ENCODE results near the gene RAB10.
A peak's percentile ranks its signal among the peaks of the same experiment; 100 is the strongest.

The RAB10 gene

DNA sequence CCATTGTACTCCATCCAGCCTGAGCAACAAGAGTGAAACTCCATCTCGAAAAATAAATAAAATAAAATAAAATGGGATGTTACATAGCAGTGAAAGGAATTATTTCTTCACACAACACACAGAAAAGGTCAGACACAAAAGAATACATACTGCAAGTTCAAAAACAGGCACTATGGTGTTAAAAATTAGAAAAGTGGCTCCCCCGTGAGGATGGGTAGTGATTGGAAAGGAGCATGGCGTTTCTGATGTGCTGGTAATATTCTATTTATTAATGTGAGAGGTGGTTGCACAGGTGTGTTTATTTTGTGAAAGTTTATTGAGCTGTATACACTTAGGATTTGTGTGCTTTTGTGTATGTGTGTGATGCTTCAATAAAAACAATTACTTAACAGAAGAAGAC lies 22.9 kb upstream of the RAB10 start:
- no peaks in the 10 kb centered on the region for H3K79me1 ChIP-seq (ENCODE audit: low read length)
- no CpG with 5 or more reads among the region's 3 CpGs for WGBS (ENCODE audit: extremely low coverage, insufficient coverage, low lambda C conversion rate)
- H3K4me3 ChIP-seq (ENCODE audit: low read length): no peak overlapping the region
- H3K36me3 ChIP-seq (ENCODE audit: control insufficient read depth, insufficient read depth, low read length): no peaks in the 10 kb centered on the region
- no peak overlapping the region for H4K8ac ChIP-seq (ENCODE audit: low read depth, low read length)
- no peak overlapping the region for H3K56ac ChIP-seq (ENCODE audit: low read length)
- H3K4ac ChIP-seq (ENCODE audit: low read depth, low read length): no peak overlapping the region
- H3K4me2 ChIP-seq (ENCODE audit: low read length): no peak overlapping the region
- H2BK5ac ChIP-seq (ENCODE audit: low read length): no peak overlapping the region
- no peak overlapping the region for H4K5ac ChIP-seq (ENCODE audit: low read length)
- peaks cover 6% of the 10 kb centered on the region for H3K4me1 ChIP-seq (ENCODE audit: control insufficient read depth, low read depth, low read length)
- no peak overlapping the region for H3K18ac ChIP-seq (ENCODE audit: low read length)
- no peak overlapping the region for H3K9ac ChIP-seq (ENCODE audit: low read length)
- H3K23ac ChIP-seq (ENCODE audit: low read length): no peak overlapping the region
- H3K79me2 ChIP-seq (ENCODE audit: control insufficient read depth, insufficient read depth, low read length): no peaks in the 10 kb centered on the region
- no peak overlapping the region for H3K27ac ChIP-seq (ENCODE audit: low read depth, low read length)
- no peak overlapping the region for H2AK5ac ChIP-seq (ENCODE audit: low read length)
- H2BK120ac ChIP-seq (ENCODE audit: low read depth, low read length): no peak overlapping the region
- no peak for DNase-seq
- H3K27me3 ChIP-seq (ENCODE audit: insufficient read depth, low read length, poor library complexity): no peaks in the 10 kb centered on the region
- H2BK15ac ChIP-seq (replicated peaks; ENCODE audit: low read depth): no peak overlapping the region

DNA sequence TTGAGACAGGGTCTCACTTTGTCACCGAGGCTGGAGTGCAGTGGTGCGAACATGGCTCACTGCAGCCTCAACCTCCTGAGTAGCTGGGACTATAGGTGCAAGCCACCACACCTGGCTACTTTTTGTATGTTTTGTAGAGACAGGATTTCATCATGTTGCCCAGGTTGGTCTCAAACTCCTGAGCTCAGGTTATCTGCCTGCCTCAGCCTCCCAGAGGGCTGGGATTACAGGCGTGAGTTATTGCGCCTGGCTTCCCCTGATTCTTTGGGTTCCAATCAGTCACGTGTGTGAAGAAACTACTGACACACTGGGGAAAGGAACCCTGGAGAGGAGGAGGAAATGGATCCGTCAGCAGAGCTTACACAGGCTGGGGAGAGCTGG lies 22.3 kb upstream of the RAB10 start:
- no peak overlapping the region for H3K23ac ChIP-seq (ENCODE audit: low read length)
- no peak overlapping the region for H2BK120ac ChIP-seq (ENCODE audit: low read depth, low read length)
- H3K4ac ChIP-seq (ENCODE audit: low read depth, low read length): no peak overlapping the region
- no peaks in the 10 kb centered on the region for H3K79me1 ChIP-seq (ENCODE audit: low read length)
- H2AK5ac ChIP-seq (ENCODE audit: low read length): no peak overlapping the region
- no peak overlapping the region for H4K8ac ChIP-seq (ENCODE audit: low read depth, low read length)
- H4K5ac ChIP-seq (ENCODE audit: low read length): no peak overlapping the region
- H3K4me3 ChIP-seq (ENCODE audit: low read length): no peak overlapping the region
- H2BK15ac ChIP-seq (replicated peaks; ENCODE audit: low read depth): no peak overlapping the region
- no peak overlapping the region for H3K18ac ChIP-seq (ENCODE audit: low read length)
- no peak overlapping the region for H3K4me2 ChIP-seq (ENCODE audit: low read length)
- no CpG with 5 or more reads among the region's 6 CpGs for WGBS (ENCODE audit: extremely low coverage, insufficient coverage, low lambda C conversion rate)
- no peak for DNase-seq
- no peaks in the 10 kb centered on the region for H3K27me3 ChIP-seq (ENCODE audit: insufficient read depth, low read length, poor library complexity)
- H3K36me3 ChIP-seq (ENCODE audit: control insufficient read depth, insufficient read depth, low read length): no peaks in the 10 kb centered on the region
- no peak overlapping the region for H3K27ac ChIP-seq (ENCODE audit: low read depth, low read length)
- peaks cover 6% of the 10 kb centered on the region for H3K4me1 ChIP-seq (ENCODE audit: control insufficient read depth, low read depth, low read length)
- H2BK5ac ChIP-seq (ENCODE audit: low read length): no peak overlapping the region
- H3K56ac ChIP-seq (ENCODE audit: low read length): peak overlapping the region; percentile 1
- no peaks in the 10 kb centered on the region for H3K79me2 ChIP-seq (ENCODE audit: control insufficient read depth, insufficient read depth, low read length)
- H3K9ac ChIP-seq (ENCODE audit: low read length): no peak overlapping the region

DNA sequence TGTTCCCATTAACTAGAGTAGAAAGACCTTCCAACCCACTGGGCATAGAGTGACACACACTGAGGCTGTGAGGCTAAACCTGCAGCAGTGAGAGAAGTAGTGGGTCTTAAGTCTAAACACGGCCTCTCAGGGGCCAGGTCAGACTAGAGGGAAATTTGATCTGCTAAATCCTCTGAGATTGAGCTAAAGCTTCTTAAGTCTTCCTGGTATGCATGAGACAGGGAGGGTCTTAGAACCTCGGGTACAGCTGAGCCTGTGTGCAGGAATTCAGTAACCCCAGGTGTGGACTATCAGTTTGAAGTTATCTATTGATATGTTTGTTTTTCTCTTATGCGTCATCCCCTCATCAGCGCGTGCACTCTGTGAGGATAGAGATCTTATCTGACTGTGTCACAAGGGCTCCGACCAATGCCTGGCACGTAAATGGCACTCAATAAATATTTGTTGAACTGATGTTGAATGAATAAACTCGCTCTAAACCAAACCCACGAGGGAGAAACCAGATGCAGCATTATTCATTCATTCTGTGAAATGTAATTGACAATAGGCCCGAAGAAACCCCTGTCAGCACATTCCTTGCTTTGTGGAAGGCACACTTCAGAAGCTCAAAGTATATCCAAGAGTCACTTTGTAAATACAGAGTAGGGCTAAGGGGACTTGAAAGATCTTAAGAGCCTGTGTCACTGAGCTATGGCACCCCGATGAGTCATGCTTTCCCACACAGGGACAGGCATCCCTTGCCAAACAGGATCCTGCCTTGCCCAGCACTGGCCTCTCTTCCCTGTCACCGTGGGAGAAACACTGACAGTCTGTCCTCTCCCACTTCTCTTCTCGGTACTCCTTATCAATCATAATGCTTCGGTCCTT lies 21.7 kb upstream of the RAB10 start:
- no peak overlapping the region for H3K27ac ChIP-seq (ENCODE audit: low read depth, low read length)

DNA sequence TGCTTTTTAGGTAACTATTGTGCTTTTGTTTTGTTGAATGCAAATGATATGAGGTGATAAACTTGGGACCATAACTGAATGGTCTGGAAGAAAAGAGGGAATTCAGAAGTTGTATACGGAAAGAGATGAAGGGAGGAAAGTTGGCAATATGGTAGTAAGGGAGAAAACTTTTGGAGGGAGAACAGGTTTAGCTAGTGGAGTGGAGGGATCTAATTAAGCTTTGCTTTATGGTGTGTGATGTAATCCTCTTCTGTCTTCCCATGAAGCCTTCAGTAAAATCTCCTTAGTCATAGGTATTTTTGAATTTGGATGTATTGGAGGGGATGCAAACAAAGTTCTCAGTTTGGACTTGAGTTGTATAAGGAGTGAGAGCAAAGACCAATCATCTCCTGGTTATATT lies 20.2 kb upstream of the RAB10 start:
- Histone ChIP-seq H3K79me2 (ENCODE audit: control insufficient read depth, insufficient read depth, low read length) (no peaks in the 10 kb centered on the region), H3K56ac (ENCODE audit: low read length) (no peak overlapping the region), H4K5ac (ENCODE audit: low read length) (no peak overlapping the region), H2BK5ac (ENCODE audit: low read length) (no peak overlapping the region), H2BK120ac (ENCODE audit: low read depth, low read length) (no peak overlapping the region), H3K4ac (ENCODE audit: low read depth, low read length) (no peak overlapping the region), H3K4me2 (ENCODE audit: low read length) (no peak overlapping the region), H3K4me1 (ENCODE audit: control insufficient read depth, low read depth, low read length) (peaks cover 6% of the 10 kb centered on the region), H3K9ac (ENCODE audit: low read length) (no peak overlapping the region), H3K79me1 (ENCODE audit: low read length) (no peaks in the 10 kb centered on the region), H3K4me3 (ENCODE audit: low read length) (no peak overlapping the region), H3K27ac (ENCODE audit: low read depth, low read length) (no peak overlapping the region), H3K23ac (ENCODE audit: low read length) (no peak overlapping the region), H4K8ac (ENCODE audit: low read depth, low read length) (no peak overlapping the region), H3K27me3 (ENCODE audit: insufficient read depth, low read length, poor library complexity) (no peaks in the 10 kb centered on the region), H3K18ac (ENCODE audit: low read length) (no peak overlapping the region), H3K36me3 (ENCODE audit: control insufficient read depth, insufficient read depth, low read length) (no peaks in the 10 kb centered on the region), H2AK5ac (ENCODE audit: low read length) (no peak overlapping the region), H2BK15ac (replicated peaks; ENCODE audit: low read depth) (no peak overlapping the region)
- no peak for DNase-seq
- 100% methylated on average over 1 of the region's 1 CpG for WGBS (ENCODE audit: extremely low coverage, insufficient coverage, low lambda C conversion rate)

More for the DNA sequence above, 21.7 kb upstream of the RAB10 start:
- H4K8ac ChIP-seq (ENCODE audit: low read depth, low read length): no peak overlapping the region
- H2AK5ac ChIP-seq (ENCODE audit: low read length): no peak overlapping the region
- no peak overlapping the region for H2BK15ac ChIP-seq (replicated peaks; ENCODE audit: low read depth)
- no peak overlapping the region for H3K18ac ChIP-seq (ENCODE audit: low read length)
- no CpG with 5 or more reads among the region's 14 CpGs for WGBS (ENCODE audit: extremely low coverage, insufficient coverage, low lambda C conversion rate)
- DNase-seq: peak; percentile 82
- H4K5ac ChIP-seq (ENCODE audit: low read length): no peak overlapping the region
- H3K23ac ChIP-seq (ENCODE audit: low read length): no peak overlapping the region
- H3K56ac ChIP-seq (ENCODE audit: low read length): no peak overlapping the region
- H3K79me1 ChIP-seq (ENCODE audit: low read length): no peaks in the 10 kb centered on the region
- H2BK5ac ChIP-seq (ENCODE audit: low read length): no peak overlapping the region
- no peak overlapping the region for H2BK120ac ChIP-seq (ENCODE audit: low read depth, low read length)
- no peak overlapping the region for H3K4ac ChIP-seq (ENCODE audit: low read depth, low read length)
- H3K27me3 ChIP-seq (ENCODE audit: insufficient read depth, low read length, poor library complexity): no peaks in the 10 kb centered on the region
- H3K9ac ChIP-seq (ENCODE audit: low read length): no peak overlapping the region
- no peaks in the 10 kb centered on the region for H3K79me2 ChIP-seq (ENCODE audit: control insufficient read depth, insufficient read depth, low read length)
- H3K4me1 ChIP-seq (ENCODE audit: control insufficient read depth, low read depth, low read length): peaks cover 6% of the 10 kb centered on the region
- H3K4me3 ChIP-seq (ENCODE audit: low read length): no peak overlapping the region
- H3K36me3 ChIP-seq (ENCODE audit: control insufficient read depth, insufficient read depth, low read length): no peaks in the 10 kb centered on the region
- H3K4me2 ChIP-seq (ENCODE audit: low read length): no peak overlapping the region

DNA sequence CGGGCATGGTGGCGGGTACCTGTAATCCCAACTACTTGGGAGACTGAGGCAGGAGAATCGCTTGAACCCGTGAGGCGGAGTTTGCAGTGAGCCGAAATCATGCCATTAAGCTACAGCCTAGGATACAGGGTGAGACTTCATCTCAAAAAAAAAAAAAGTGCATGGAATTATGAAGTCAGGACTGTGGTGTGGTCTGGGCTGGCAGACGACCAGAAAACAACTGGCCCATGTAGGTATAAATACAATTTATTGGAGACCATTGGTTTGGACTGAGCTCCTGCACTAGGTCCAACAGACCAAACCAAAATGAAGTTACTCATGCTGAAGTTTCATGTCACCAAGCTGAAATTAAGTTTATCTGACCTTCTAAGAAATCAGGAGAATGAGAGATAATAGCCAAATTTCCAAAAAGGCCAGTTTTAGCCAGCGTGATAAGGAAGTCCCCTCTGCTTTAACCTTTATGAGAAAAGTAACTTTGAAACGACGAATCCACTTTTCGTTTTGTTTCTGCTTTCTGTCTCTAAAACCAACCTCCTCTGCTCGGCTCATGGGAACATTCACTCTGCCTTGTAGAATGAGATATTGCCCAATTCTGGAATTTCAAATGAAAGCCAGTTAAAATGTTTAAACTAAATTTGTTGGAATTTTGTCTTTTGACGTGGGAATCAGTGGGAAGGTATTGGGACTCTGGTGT lies 17.7 kb upstream of the RAB10 start:
- no peak overlapping the region for H3K4me2 ChIP-seq (ENCODE audit: low read length)
- no peak overlapping the region for H4K8ac ChIP-seq (ENCODE audit: low read depth, low read length)
- H2AK5ac ChIP-seq (ENCODE audit: low read length): no peak overlapping the region
- no peak for DNase-seq
- no peak overlapping the region for H2BK120ac ChIP-seq (ENCODE audit: low read depth, low read length)
- H4K5ac ChIP-seq (ENCODE audit: low read length): no peak overlapping the region
- no peak overlapping the region for H3K4me3 ChIP-seq (ENCODE audit: low read length)
- H3K79me1 ChIP-seq (ENCODE audit: low read length): no peaks in the 10 kb centered on the region
- H3K23ac ChIP-seq (ENCODE audit: low read length): no peak overlapping the region
- no peak overlapping the region for H3K27ac ChIP-seq (ENCODE audit: low read depth, low read length)
- H3K4ac ChIP-seq (ENCODE audit: low read depth, low read length): no peak overlapping the region
- no peak overlapping the region for H3K18ac ChIP-seq (ENCODE audit: low read length)
- H3K56ac ChIP-seq (ENCODE audit: low read length): no peak overlapping the region
- no peaks in the 10 kb centered on the region for H3K27me3 ChIP-seq (ENCODE audit: insufficient read depth, low read length, poor library complexity)
- no peak overlapping the region for H2BK15ac ChIP-seq (replicated peaks; ENCODE audit: low read depth)
- no peak overlapping the region for H2BK5ac ChIP-seq (ENCODE audit: low read length)
- H3K79me2 ChIP-seq (ENCODE audit: control insufficient read depth, insufficient read depth, low read length): no peaks in the 10 kb centered on the region
- H3K4me1 ChIP-seq (ENCODE audit: control insufficient read depth, low read depth, low read length): peaks cover 6% of the 10 kb centered on the region
- no peak overlapping the region for H3K9ac ChIP-seq (ENCODE audit: low read length)
- H3K36me3 ChIP-seq (ENCODE audit: control insufficient read depth, insufficient read depth, low read length): no peaks in the 10 kb centered on the region
- no CpG with 5 or more reads among the region's 13 CpGs for WGBS (ENCODE audit: extremely low coverage, insufficient coverage, low lambda C conversion rate)

All from mesendoderm (in vitro differentiated cells).